Esophagus muscularis mucosa (tissue), 4 donors: Measurements from ENCODE around the gene FDPS. TPM values are rescaled to one million over a fixed set of nuclear protein-coding genes. Genes with fewer than 3 reads are reported as not detected.

Experiments
- DNase-seq: peaks from one replicate; pipeline ENCODE4 v3.0.0-alpha.2; 2017; ENCODE audit errors: extremely low spot score
- H3K27ac ChIP-seq, 4 donors: fragments of 200-600 bp; sonication (generic); replicated peaks in 1 of 4; 1 replicate in 3 of 4; 2 replicates in 1 of 4; pipeline ENCODE4 v1.5.1; 2016 to 2019; ENCODE audit warnings: mild to moderate bottlenecking in 1 of 4
- H3K27me3 ChIP-seq, 4 donors: fragments of 200-600 bp; sonication (generic); one replicate each; pipeline versions ENCODE4 v1.5.1 to v1.6.0; 2016 to 2019
- H3K36me3 ChIP-seq, 4 donors: fragments of 200-600 bp; sonication (generic); one replicate each; pipeline ENCODE4 v1.5.1; 2016 to 2019
- H3K4me1 ChIP-seq, 4 donors: fragments of 200-600 bp; sonication (generic); one replicate each; pipeline ENCODE4 v1.5.1; 2016 to 2019
- H3K4me3 ChIP-seq, 4 donors: fragments of 200-600 bp; sonication (generic); 1 replicate in 2 of 4; 2 replicates in 2 of 4; pipeline ENCODE4 v1.5.1; 2016 to 2019; ENCODE audit warnings: mild to moderate bottlenecking in 4 of 4, moderate library complexity in 1 of 4
- H3K9me3 ChIP-seq, 4 donors: fragments of 200-600 bp; sonication (generic); 1 replicate in 3 of 4; 2 replicates in 1 of 4; pipeline ENCODE4 v1.5.1; 2016 to 2019
- EP300 ChIP-seq: sonication (generic); formaldehyde crosslinking; IDR thresholded peaks from one replicate; pipeline ENCODE4 v1.6.1; 2017; ENCODE audit warnings: antibody characterized with exemption
- POLR2A ChIP-seq: fragments of 450-650 bp; IDR thresholded peaks from one replicate; pipeline ENCODE4 v1.6.1; 2017; ENCODE audit warnings: antibody characterized with exemption, moderate library complexity, mild to moderate bottlenecking, low read depth
- POLR2AphosphoS5 ChIP-seq, 2 donors: sonication (generic); formaldehyde crosslinking; IDR thresholded peaks; one replicate each; pipeline ENCODE4 v1.6.1; 2017; ENCODE audit warnings: antibody characterized with exemption in 2 of 2
- WGBS: methylation state at CpG from one replicate; pipeline ENCODE4 v1.1.5; 2018; 5-methylcytosine and 5-hydroxymethylcytosine counted together
- intact Hi-C: fragments of 100-400 bp; cut with DNase I; formaldehyde crosslinking; loops from one replicate; pipeline ENCODE4 v1.15.1; 2023
- total RNA-seq, 4 donors: library from RNA; depleted of rRNA; stranded (reverse); fragments of >200 nt; gene quantifications; one replicate each; pipeline versions ENCODE4 v1.1.0 to v1.2.1, GENCODE V29; 2016
- TF ChIP-seq, protein P1 (sequence below), 3 experiments: fragments of 200-600 bp in 2 of 3; fragments of 450-650 bp in 1 of 3; sonication (generic) in 2 of 3; IDR thresholded peaks; one replicate each; pipeline ENCODE4 v1.5.1; 2017 to 2019; ENCODE audit warnings: antibody characterized with exemption in 3 of 3, mild to moderate bottlenecking in 2 of 3, moderate library complexity in 1 of 3

Gene FDPS
- total RNA-seq, 4 donors from 2014 or later: 70.2 to 97.2 (median 82.0) TPM

DNA sequence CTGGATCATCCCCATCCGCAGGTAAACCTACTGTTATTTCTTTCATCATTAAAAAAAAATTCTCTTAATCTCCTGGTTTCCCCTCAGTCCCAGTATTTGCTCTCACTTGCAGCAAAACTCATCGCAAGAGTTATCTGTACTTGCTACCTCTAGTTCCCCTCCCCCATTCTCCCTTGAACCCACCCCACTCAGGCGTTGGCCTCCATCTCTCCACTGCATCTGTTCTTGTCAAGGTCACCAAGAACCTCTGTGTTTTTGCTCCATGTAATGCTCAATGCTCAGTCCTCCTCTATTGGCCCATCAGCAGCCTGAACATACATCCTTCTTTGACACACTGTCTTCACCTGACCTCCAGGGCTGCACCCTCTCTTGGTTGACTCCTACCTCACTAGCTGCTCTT is 12.0 kb upstream of the FDPS start:
- peaks cover 0 to 49% (median 12%) of the 10 kb centered on the region in 4 donors for H3K27me3 ChIP-seq
- no peaks in the 10 kb centered on the region for H3K9me3 ChIP-seq
- 88% methylated on average over 3 of the region's 3 CpGs for WGBS
- no peak for DNase-seq
- TF ChIP-seq POLR2A (no peak), POLR2AphosphoS5 (IDR thresholded peaks at IDR 0.05) (no peak), EP300 (no peak)
- TF ChIP-seq, protein P1, sequence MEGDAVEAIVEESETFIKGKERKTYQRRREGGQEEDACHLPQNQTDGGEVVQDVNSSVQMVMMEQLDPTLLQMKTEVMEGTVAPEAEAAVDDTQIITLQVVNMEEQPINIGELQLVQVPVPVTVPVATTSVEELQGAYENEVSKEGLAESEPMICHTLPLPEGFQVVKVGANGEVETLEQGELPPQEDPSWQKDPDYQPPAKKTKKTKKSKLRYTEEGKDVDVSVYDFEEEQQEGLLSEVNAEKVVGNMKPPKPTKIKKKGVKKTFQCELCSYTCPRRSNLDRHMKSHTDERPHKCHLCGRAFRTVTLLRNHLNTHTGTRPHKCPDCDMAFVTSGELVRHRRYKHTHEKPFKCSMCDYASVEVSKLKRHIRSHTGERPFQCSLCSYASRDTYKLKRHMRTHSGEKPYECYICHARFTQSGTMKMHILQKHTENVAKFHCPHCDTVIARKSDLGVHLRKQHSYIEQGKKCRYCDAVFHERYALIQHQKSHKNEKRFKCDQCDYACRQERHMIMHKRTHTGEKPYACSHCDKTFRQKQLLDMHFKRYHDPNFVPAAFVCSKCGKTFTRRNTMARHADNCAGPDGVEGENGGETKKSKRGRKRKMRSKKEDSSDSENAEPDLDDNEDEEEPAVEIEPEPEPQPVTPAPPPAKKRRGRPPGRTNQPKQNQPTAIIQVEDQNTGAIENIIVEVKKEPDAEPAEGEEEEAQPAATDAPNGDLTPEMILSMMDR (IDR thresholded peaks at IDR 0.05): no peak
- H3K4me3 ChIP-seq: no peak overlapping the region
- no peak overlapping the region for H3K27ac ChIP-seq
- peaks cover 8 to 13% (median 12%) of the 10 kb centered on the region in 4 donors for H3K4me1 ChIP-seq
- intact Hi-C loops: no loop called here
- H3K36me3 ChIP-seq: no peaks in the 10 kb centered on the region

DNA sequence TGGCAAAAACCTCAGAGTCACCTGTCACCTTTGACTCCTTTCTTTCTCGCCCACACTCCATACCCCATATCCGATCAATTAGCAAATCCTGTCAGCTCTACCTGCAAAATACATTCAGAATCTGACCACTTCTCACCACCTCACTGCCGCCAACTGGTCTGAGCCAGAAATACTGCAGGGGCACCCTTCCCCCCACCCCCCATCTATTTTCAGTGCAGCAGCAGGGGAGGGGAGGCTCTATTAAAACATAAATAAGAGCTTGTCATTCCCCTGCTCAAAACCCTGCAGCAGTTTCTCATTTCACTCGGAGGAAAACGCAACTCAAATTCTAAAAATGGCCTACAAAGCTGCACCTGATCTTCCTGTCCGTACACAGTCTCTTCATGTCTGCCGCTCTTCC is 11.3 kb upstream of the FDPS start:
- TF ChIP-seq POLR2A: no peak
- TF ChIP-seq EP300: no peak
- no peak for TF ChIP-seq POLR2AphosphoS5 (IDR thresholded peaks at IDR 0.05)
- TF ChIP-seq, protein P1 (IDR thresholded peaks at IDR 0.05): no peak
- no peak overlapping the region for H3K27ac ChIP-seq
- H3K4me3 ChIP-seq: no peak overlapping the region
- H3K9me3 ChIP-seq: no peaks in the 10 kb centered on the region
- 68% methylated on average over 7 of the region's 7 CpGs for WGBS
- no peaks in the 10 kb centered on the region for H3K36me3 ChIP-seq
- H3K27me3 ChIP-seq: peaks cover 0 to 49% (median 12%) of the 10 kb centered on the region in 4 donors
- peaks cover 8 to 13% (median 12%) of the 10 kb centered on the region in 4 donors for H3K4me1 ChIP-seq
- intact Hi-C loops: no loop called here
- no peak for DNase-seq

DNA sequence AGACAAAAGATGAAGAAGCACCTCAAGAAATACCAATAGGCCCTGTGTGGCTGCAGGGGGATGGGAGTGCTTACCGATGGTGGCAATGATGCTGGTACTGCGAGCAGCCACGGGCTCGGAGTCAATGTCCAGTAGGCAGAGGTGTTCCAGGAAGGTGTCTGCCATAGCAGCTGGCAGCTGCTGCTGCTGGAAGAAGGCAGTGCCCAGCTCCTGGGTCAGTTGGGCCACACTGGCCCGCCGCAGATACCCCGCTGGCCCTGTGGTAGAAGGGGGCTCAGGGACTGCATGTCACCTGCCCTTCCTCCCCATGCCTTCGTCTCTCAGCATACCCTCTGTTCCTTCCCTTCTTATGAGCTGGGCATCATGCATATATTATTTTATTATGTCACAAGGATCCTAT is 8.6 kb upstream of the FDPS start:
- WGBS: 93% methylated on average over 8 of the region's 8 CpGs
- no peak for DNase-seq
- Histone ChIP-seq H3K36me3 (no peaks in the 10 kb centered on the region), H3K27me3 (peaks cover 0 to 34% (median 7%) of the 10 kb centered on the region in 4 donors), H3K9me3 (no peaks in the 10 kb centered on the region), H3K4me3 (no peak overlapping the region), H3K4me1 (peaks cover 5 to 8% (median 8%) of the 10 kb centered on the region in 4 donors), H3K27ac (no peak overlapping the region)
- TF ChIP-seq, protein P1 (IDR thresholded peaks at IDR 0.05): no peak
- TF ChIP-seq POLR2A (no peak), POLR2AphosphoS5 (IDR thresholded peaks at IDR 0.05) (no peak), EP300 (no peak)
- intact Hi-C loops: no loop called here

DNA sequence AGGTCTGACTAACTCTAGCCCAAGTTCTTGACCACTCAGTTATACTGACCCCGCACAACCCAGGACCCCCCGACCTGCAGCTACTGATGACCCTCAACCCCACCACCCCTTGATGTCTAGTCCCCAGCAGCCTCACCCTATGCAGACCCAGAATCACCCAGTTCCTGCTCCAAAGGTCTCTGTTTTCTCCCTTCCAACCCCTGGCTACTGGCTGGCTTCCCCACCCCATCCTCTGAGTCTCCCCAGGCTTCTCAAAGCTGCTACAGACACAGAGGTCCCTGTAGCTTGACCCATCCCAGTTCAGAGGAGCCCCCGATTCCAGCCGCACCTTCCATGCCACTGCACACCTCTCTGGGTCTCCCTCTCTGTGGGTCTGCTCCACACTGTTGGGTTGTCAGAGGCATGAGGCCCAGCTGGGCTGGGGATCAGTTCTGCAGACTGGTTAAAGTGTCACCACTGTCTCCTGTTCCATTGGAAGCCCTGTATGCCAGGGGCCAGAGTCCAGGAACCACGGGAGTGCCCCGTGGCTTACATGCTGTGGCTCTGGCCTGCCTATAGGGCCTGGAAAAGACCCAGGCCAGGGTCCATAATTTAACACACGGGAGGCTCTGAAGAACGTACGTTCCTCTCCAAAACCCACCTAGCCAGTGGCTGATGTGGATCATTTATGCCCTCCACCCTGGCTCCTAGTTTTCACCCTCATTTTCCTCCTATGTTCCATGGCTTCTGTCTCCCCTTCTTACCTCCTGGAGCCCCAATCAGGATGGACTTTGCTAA is 7.9 kb upstream of the FDPS start:
- no peak for DNase-seq
- WGBS: 86% methylated on average over 9 of the region's 9 CpGs
- H3K27ac ChIP-seq: no peak overlapping the region
- intact Hi-C loops: no loop called here
- TF ChIP-seq EP300 (no peak), POLR2AphosphoS5 (IDR thresholded peaks at IDR 0.05) (no peak), POLR2A (no peak)
- TF ChIP-seq, protein P1 (IDR thresholded peaks at IDR 0.05): no peak
- no peaks in the 10 kb centered on the region for H3K36me3 ChIP-seq
- H3K4me3 ChIP-seq: no peak overlapping the region
- H3K27me3 ChIP-seq: peaks cover 0 to 26% (median 1%) of the 10 kb centered on the region in 4 donors
- H3K9me3 ChIP-seq: no peaks in the 10 kb centered on the region
- peaks cover 0 to 1% (median under 1%) of the 10 kb centered on the region in 4 donors for H3K4me1 ChIP-seq
